SU-DHL-6 (cell line): ENCODE measurements around the gene PHF21B.

Experiments
- H2AFZ ChIP-seq: fragments of 200-600 bp; sonication (generic); 2 replicates; pipeline ENCODE4 v1.6.1; 2014; ENCODE audit warnings: low read depth, mild to moderate bottlenecking, moderate library complexity, mixed read lengths, antibody characterized with exemption, low read length; ENCODE audit not compliant: severe bottlenecking
- H3F3A ChIP-seq: fragments of 200-600 bp; shearing (Covaris generic); 2 replicates; pipeline ENCODE4 v1.6.0; 2016; ENCODE audit warnings: antibody characterized with exemption, mild to moderate bottlenecking; ENCODE audit not compliant: insufficient read depth
- H3K27ac ChIP-seq: fragments of 200-600 bp; sonication (generic); 2 replicates; pipeline ENCODE4 v1.5.1; 2016; ENCODE audit warnings: low read depth, mild to moderate bottlenecking, low read length, moderate library complexity, mixed read lengths
- H3K27me3 ChIP-seq: fragments of 200-600 bp; sonication (generic), shearing (Covaris generic); 2 replicates; pipeline ENCODE4 v1.6.0; 2014; ENCODE audit warnings: mild to moderate bottlenecking, low read length
- H3K36me3 ChIP-seq: fragments of 200-600 bp; sonication (generic); 2 replicates; pipeline ENCODE4 v1.6.1; 2014; ENCODE audit warnings: mild to moderate bottlenecking, low read length, mixed read lengths
- H3K4me2 ChIP-seq: fragments of 300-600, 200-600 bp; shearing (Covaris generic), sonication (generic); 2 replicates; pipeline ENCODE4 v1.6.0; 2014; ENCODE audit warnings: low read length, low read depth, mild to moderate bottlenecking; ENCODE audit not compliant: poor library complexity, severe bottlenecking
- H3K4me3 ChIP-seq: fragments of 200-600 bp; sonication (generic); 2 replicates; pipeline ENCODE4 v1.5.1; 2014; ENCODE audit warnings: antibody characterized with exemption, low read length, mild to moderate bottlenecking, mixed read lengths; ENCODE audit not compliant: insufficient read depth, poor library complexity, severe bottlenecking
- H3K79me2 ChIP-seq: fragments of 200-600 bp; sonication (generic); 2 replicates; pipeline ENCODE4 v1.6.1; 2014; ENCODE audit warnings: mild to moderate bottlenecking, low read length, moderate library complexity; ENCODE audit not compliant: insufficient read depth
- H3K9ac ChIP-seq: fragments of 200-600 bp; sonication (generic); 2 replicates; pipeline ENCODE4 v1.7.0; 2014; ENCODE audit warnings: mild to moderate bottlenecking, low read length
- H3K9me2 ChIP-seq: fragments of 200-600 bp; sonication (generic); replicated peaks from 2 replicates; pipeline ENCODE4 v1.6.1; 2014; ENCODE audit warnings: low read length; ENCODE audit not compliant: insufficient read depth
- H3K9me3 ChIP-seq: fragments of 200-600 bp; sonication (generic); 2 replicates; pipeline ENCODE4 v1.6.1; 2014; ENCODE audit warnings: low read length, mixed read lengths; ENCODE audit not compliant: insufficient read depth
- H4K20me1 ChIP-seq: fragments of 200-600 bp; sonication (generic); 2 replicates; pipeline ENCODE4 v1.6.1; 2014; ENCODE audit warnings: low read depth, mild to moderate bottlenecking, antibody characterized with exemption, low read length, moderate library complexity, mixed read lengths
- EZH2phosphoT487 ChIP-seq: fragments of 200-600 bp; sonication (generic), shearing (Covaris generic); conservative IDR thresholded peaks from 2 replicates; pipeline ENCODE4 v1.6.1; 2018; ENCODE audit warnings: mild to moderate bottlenecking, antibody characterized with exemption, low read length, moderate library complexity, mixed read lengths
- TF ChIP-seq, protein P1 (sequence below): fragments of 200-600 bp; sonication (generic); IDR thresholded peaks from one replicate; pipeline ENCODE4 v1.5.1; 2017; ENCODE audit warnings: antibody characterized with exemption, mild to moderate bottlenecking, low read length, moderate library complexity; ENCODE audit not compliant: insufficient read depth, poor library complexity, severe bottlenecking

PHF21B gene

DNA sequence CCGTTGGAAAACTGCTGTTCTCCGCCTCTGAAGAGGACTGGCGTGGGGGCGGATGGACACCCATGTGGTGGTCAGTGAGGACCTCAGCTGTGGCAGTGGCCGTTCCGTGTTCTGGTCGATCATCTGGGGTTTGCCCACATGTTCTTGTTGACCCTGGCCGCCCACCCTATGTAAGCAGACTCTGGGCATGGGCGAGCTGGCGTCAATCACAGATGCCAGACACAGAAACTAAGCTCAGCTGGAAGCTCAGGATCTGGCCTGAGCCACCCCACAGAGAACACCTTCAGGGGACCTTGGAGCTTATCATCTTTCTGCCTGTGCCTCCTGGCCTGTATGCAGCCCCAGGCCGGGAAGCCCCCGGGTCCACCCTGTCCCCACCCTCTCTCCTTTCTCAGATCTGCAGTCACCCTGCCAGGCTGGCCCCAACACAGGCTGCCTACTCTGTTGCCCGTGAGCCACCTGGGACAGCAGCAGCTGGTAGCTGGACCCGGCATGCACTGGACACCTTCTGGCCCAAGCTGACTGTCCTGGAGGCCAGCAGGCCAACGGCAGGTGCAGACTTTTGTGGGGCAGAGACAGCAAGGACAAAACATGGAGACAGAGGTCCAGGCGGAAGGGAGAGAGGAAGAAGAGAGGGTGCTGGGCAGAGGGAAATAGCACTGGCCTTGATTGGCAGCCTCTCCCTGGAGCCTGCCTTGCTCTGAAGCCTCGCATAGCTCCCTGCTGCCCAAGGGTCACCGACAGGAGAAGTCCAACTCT, 91.5 kb downstream of the PHF21B start:
- Histone ChIP-seq H4K20me1 (no peaks in the 10 kb centered on the region), H3K27ac (no peak overlapping the region), H2AFZ (no peak overlapping the region), H3K9me2 (no peaks in the 10 kb centered on the region), H3F3A (no peaks in the 10 kb centered on the region), H3K9me3 (no peaks in the 10 kb centered on the region), H3K9ac (no peak overlapping the region), H3K79me2 (peaks cover 3% of the 10 kb centered on the region; the same call in 1 of the 2 replicates), H3K36me3 (no peaks in the 10 kb centered on the region), H3K4me3 (no peak overlapping the region), H3K27me3 (no peaks in the 10 kb centered on the region), H3K4me2 (no peak overlapping the region)
- TF ChIP-seq EZH2phosphoT487 = no peak
- TF ChIP-seq, protein P1, sequence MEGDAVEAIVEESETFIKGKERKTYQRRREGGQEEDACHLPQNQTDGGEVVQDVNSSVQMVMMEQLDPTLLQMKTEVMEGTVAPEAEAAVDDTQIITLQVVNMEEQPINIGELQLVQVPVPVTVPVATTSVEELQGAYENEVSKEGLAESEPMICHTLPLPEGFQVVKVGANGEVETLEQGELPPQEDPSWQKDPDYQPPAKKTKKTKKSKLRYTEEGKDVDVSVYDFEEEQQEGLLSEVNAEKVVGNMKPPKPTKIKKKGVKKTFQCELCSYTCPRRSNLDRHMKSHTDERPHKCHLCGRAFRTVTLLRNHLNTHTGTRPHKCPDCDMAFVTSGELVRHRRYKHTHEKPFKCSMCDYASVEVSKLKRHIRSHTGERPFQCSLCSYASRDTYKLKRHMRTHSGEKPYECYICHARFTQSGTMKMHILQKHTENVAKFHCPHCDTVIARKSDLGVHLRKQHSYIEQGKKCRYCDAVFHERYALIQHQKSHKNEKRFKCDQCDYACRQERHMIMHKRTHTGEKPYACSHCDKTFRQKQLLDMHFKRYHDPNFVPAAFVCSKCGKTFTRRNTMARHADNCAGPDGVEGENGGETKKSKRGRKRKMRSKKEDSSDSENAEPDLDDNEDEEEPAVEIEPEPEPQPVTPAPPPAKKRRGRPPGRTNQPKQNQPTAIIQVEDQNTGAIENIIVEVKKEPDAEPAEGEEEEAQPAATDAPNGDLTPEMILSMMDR = no peak

DNA sequence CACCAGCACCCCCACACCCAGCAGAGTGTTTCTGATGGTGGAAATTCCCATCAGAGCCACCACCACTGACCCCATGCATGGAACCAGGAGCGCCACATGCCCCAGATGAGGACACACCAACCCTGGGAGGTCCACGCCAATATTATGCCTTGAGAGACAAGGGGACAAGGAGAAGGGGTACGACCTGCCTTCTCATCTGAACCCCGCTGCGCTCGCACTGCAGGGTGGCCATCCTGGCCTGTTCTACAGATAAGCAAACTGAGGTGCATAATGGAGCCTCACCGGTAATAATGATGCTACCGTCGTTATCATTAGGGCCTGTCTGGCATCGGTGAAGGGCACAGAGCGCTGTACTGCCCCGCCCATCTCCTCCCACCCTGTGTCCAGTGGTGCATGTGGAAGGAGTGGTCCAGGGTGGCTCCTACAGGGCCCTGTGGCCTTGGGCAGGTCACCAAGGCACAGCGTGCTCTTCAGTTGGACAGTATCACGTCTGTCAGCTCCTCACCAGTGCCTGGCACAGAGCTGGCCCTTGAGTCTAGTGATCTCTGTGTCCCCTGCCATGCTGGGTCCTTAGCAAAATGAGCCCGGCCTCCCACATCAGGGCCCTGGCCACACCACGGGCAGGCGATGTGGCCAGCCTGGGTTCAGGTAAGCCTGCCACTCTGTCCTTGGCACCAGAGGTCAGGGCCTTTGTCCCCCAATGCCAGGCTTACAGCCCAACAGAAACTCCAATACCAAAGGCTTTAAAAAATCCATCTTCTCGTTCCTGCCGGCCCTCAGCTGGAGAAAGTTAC, 92.2 kb downstream of the PHF21B start:
- Histone ChIP-seq H3F3A (no peaks in the 10 kb centered on the region), H3K9ac (no peak overlapping the region), H3K4me2 (no peak overlapping the region), H3K27ac (no peak overlapping the region), H2AFZ (no peak overlapping the region), H3K36me3 (no peaks in the 10 kb centered on the region), H3K79me2 (peaks cover 3% of the 10 kb centered on the region; the same call in 1 of the 2 replicates), H3K9me3 (no peaks in the 10 kb centered on the region), H3K27me3 (no peaks in the 10 kb centered on the region), H4K20me1 (no peaks in the 10 kb centered on the region), H3K9me2 (no peaks in the 10 kb centered on the region), H3K4me3 (no peak overlapping the region)
- no peak for TF ChIP-seq EZH2phosphoT487
- TF ChIP-seq, protein P1 = no peak

DNA sequence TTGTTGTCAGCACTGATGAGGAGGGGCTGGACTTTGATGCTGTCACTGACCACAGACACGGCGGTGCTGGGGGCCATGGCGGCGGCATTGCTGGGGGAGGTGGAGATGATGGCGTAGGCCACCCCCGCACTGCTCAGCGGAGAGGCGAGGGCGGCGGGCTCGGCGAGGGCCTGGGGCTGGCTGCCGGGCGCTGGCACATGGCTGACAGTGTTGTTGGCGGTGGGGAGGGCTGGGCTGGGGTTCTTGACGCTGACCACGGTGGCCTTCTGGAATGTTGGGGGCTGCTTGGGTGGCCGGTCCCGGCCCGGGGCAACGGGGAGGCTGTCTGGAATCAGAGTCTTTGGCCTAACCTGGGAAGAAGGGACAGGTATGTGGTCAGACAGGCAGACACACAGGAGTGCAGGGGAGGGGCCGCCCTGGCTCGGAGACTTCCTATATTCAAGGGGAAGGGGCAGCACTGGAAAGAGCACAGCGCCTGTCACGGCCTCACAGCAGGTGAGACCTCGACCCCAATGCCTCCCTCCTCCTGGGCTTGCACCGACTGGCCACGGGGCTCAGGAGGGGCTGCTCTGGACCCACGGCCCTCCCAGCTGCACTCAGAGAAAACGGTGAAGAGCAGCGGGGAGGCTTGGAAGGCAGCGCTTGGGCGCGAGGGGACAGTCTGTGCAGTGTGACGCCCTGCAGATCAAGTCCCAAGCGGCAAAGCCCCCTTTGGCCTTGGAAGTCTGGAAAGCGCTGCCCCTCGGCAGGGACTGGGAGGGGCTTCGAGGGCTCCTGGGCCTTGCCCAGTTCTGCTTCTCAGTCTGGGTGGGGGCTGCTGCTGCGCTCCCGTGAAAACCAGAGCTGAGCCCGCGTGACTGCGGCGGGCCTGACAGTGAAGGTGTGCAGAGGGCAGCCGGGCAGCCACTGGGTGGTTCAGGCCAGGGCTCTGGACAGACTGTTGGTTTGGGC, 93.2 kb downstream of the PHF21B start:
- H3K4me2 ChIP-seq = no peak overlapping the region
- no peaks in the 10 kb centered on the region for H3K36me3 ChIP-seq
- TF ChIP-seq, protein P1 = no peak
- TF ChIP-seq EZH2phosphoT487 = no peak
- H3K9ac ChIP-seq = no peak overlapping the region
- no peak overlapping the region for H3K4me3 ChIP-seq
- no peaks in the 10 kb centered on the region for H3K9me2 ChIP-seq
- H3K9me3 ChIP-seq = no peaks in the 10 kb centered on the region
- no peaks in the 10 kb centered on the region for H3F3A ChIP-seq
- H3K27ac ChIP-seq = no peak overlapping the region
- no peaks in the 10 kb centered on the region for H4K20me1 ChIP-seq
- no peaks in the 10 kb centered on the region for H3K27me3 ChIP-seq
- no peak overlapping the region for H2AFZ ChIP-seq
- no peaks in the 10 kb centered on the region for H3K79me2 ChIP-seq
